ENCODE results near the gene PSIP1. TPM values are rescaled to one million over a fixed set of nuclear protein-coding genes. Genes with fewer than 3 reads are reported as not detected.

The PSIP1 gene
- total RNA-seq, 1 donor from 2014 or later = 103 TPM

DNA sequence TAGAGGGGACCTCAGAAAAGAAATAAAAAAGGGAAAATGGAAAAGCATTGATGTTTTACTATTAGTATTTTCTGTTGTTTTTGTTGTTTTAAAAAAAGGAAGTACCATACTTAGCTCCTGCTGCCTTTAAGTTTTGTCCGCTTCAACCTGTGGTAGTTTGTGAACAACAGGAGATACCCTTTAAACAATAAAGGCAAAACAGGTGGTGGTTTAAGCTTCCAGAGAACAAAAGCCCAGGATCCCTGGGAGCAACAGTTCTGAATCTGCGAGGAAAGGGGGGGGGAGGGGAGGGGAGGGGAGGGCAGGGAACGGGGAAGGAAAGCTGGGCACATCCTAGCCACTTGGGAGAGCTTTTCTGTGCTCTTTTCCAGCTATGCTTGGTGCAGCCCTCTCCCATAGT is 2.1 kb upstream of the PSIP1 start:
- TF ChIP-seq, protein P1, sequence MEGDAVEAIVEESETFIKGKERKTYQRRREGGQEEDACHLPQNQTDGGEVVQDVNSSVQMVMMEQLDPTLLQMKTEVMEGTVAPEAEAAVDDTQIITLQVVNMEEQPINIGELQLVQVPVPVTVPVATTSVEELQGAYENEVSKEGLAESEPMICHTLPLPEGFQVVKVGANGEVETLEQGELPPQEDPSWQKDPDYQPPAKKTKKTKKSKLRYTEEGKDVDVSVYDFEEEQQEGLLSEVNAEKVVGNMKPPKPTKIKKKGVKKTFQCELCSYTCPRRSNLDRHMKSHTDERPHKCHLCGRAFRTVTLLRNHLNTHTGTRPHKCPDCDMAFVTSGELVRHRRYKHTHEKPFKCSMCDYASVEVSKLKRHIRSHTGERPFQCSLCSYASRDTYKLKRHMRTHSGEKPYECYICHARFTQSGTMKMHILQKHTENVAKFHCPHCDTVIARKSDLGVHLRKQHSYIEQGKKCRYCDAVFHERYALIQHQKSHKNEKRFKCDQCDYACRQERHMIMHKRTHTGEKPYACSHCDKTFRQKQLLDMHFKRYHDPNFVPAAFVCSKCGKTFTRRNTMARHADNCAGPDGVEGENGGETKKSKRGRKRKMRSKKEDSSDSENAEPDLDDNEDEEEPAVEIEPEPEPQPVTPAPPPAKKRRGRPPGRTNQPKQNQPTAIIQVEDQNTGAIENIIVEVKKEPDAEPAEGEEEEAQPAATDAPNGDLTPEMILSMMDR (IDR thresholded peaks at IDR 0.05; ENCODE audit: unreplicated experiment) = no peak
- H3K27ac Mint-ChIP-seq = no peak overlapping the region
- H3K27me3 Mint-ChIP-seq (ENCODE audit: low read depth) = no peaks in the 10 kb centered on the region
- DNase-seq (ENCODE audit: low spot score in 2 of 2, unreplicated experiment in 2 of 2) = no peak
- H3K4me1 Mint-ChIP-seq = peaks cover 29% of the 10 kb centered on the region
- H3K9me3 Mint-ChIP-seq = no peaks in the 10 kb centered on the region
- H3K4me3 Mint-ChIP-seq = no peak overlapping the region
- H3K36me3 Mint-ChIP-seq = no peaks in the 10 kb centered on the region

DNA sequence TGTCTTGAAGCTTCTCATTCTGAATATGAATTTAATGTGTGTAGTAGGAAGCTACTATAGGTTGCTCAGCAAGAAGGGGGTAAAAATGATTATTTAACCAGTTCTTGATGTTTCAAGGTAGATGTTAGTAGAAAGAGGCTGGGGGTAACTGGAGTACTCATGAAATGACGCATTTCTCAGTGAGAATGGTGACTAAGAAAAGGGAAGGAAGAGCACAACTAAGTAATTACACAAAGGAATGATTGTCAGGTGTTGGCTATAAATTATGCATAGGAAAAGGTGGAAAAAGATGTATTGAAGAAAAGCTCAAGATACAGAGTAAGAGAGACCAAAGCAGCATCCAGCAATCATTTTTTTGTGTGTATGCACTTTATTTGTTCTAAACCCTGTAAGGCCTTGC is 1.4 kb upstream of the PSIP1 start:
- Mint-ChIP-seq H3K36me3 (no peaks in the 10 kb centered on the region), H3K9me3 (no peaks in the 10 kb centered on the region), H3K27ac (peak overlapping the region; percentile 37), H3K4me1 (peaks cover 29% of the 10 kb centered on the region), H3K27me3 (ENCODE audit: low read depth) (no peaks in the 10 kb centered on the region), H3K4me3 (peak overlapping the region; percentile 16)
- TF ChIP-seq, protein P1 (IDR thresholded peaks at IDR 0.05; ENCODE audit: unreplicated experiment) = no peak
- no peak for DNase-seq (ENCODE audit: low spot score in 2 of 2, unreplicated experiment in 2 of 2)

DNA sequence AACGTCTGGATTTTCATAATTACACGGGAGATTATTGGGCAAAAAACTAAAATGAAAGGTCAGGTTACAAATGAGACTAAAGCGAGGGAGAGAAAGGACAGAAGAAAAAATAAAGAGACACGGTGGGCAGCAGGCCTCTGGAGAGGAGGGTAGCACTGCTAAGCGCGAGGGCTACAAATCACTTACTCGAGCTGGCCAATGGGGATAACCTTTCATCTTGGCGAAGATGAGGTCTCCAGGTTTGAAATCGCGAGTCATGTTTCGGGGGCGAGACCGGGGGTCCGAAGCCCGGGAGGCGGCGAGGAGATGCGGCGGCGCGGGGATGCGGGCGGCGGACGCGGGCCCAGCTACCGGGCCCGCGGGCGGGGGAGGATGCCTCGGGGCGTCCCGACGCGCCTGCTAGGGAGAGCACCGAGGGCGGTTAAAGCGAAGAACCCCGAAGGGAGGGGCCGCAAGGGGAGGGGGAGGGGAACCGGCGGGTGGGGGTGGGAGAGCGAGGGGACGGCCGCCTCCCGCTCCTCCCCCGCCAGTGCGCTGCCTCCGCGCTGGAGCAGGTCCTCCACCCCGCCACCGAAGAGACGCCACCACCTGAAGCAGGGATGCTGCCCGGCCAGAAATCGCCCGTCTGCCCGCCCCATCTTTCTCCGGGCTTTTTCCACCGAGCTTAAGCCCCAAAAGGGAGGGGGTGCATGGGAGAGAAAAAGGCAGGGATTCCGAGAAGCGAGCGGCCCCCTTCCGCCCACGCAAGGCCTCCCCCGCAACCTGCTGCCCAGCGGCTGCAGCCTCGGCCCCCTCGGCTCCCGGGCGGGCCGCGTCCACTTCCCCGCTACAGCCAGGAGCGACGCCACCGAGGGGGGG is 610 bp downstream of the PSIP1 start:
- H3K36me3 Mint-ChIP-seq = peaks cover 13% of the 10 kb centered on the region
- H3K4me3 Mint-ChIP-seq = peak overlapping the region; percentile 79
- peak in 1 of 2 experiments; percentile 46 for DNase-seq (ENCODE audit: low spot score in 2 of 2, unreplicated experiment in 2 of 2)
- H3K9me3 Mint-ChIP-seq = no peaks in the 10 kb centered on the region
- peak overlapping the region; percentile 89 for H3K27ac Mint-ChIP-seq
- peaks cover 29% of the 10 kb centered on the region for H3K4me1 Mint-ChIP-seq
- H3K27me3 Mint-ChIP-seq (ENCODE audit: low read depth) = no peaks in the 10 kb centered on the region
- TF ChIP-seq, protein P1 (IDR thresholded peaks at IDR 0.05; ENCODE audit: unreplicated experiment) = no peak

DNA sequence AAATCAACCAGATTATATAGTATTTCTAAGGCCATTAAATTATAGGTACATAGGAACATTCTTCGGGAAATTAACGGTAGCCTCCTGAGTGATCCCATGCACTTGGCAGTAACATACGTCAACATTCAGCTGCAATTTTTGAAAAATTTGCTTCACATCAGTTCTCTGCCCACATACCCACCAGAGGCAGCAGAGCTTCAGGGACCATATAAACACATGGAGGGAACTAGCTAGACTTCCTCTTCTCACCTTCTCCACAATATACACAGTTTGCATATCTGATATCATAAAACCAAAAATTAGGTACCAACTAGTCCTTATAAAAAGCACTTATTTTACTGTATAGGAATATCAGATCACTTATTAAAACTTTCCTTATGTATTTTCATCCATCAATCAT is 4.8 kb downstream of the PSIP1 start:
- Mint-ChIP-seq H3K27me3 (ENCODE audit: low read depth) (no peaks in the 10 kb centered on the region), H3K4me3 (no peak overlapping the region), H3K27ac (no peak overlapping the region), H3K4me1 (peaks cover 24% of the 10 kb centered on the region), H3K9me3 (no peaks in the 10 kb centered on the region), H3K36me3 (peaks cover 27% of the 10 kb centered on the region)
- TF ChIP-seq, protein P1 (IDR thresholded peaks at IDR 0.05; ENCODE audit: unreplicated experiment) = no peak
- DNase-seq (ENCODE audit: low spot score in 2 of 2, unreplicated experiment in 2 of 2) = no peak

DNA sequence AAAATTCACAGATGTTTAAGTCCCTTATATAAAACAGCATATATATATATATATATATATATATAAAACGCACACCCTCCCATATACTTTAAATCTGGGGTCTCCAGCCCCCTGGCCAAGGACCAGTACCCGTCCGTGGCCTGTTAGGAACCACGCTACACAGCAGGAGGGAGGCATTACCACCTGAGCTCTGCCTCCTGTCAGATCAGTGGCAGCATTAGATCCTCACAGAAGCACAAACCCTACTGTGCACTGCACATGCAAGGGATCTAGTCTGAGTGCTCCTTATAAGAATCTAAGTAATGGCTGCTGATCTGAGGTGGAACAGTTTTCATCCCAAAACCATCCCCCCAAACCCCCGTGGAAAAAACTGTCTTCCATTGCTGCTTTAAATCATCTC is 9.0 kb downstream of the PSIP1 start:
- TF ChIP-seq, protein P1 (IDR thresholded peaks at IDR 0.05; ENCODE audit: unreplicated experiment) = no peak
- Mint-ChIP-seq H3K4me3 (no peak overlapping the region), H3K27ac (no peak overlapping the region), H3K4me1 (peaks cover 20% of the 10 kb centered on the region), H3K9me3 (no peaks in the 10 kb centered on the region), H3K27me3 (ENCODE audit: low read depth) (no peaks in the 10 kb centered on the region), H3K36me3 (peaks cover 34% of the 10 kb centered on the region)
- DNase-seq (ENCODE audit: low spot score in 2 of 2, unreplicated experiment in 2 of 2) = no peak

Measured in mesothelial cell of epicardium (in vitro differentiated cells).